NCI-H1092 treated with DMSO at 0.1 percent for 48 hours (cell line): ENCODE results near the gene GNGT1.
"Not testable (repeated sequence)": the region's sequence is repeated elsewhere in the genome, so short reads cannot be mapped to it uniquely, and the experiment has no call there.

Experiments
- DNase-seq: peaks from one replicate; lab custom pipeline; 2025; lab: John Stamatoyannopoulos, UW

The GNGT1 gene

GRCh38 chr7:93910076-93910994, 4.0 kb downstream of the GNGT1 start:
- DNase-seq = no peak

GRCh38 chr7:93911242-93911641, 4.9 kb downstream of the GNGT1 start:
- DNase-seq = not testable (repeated sequence)

DNA sequence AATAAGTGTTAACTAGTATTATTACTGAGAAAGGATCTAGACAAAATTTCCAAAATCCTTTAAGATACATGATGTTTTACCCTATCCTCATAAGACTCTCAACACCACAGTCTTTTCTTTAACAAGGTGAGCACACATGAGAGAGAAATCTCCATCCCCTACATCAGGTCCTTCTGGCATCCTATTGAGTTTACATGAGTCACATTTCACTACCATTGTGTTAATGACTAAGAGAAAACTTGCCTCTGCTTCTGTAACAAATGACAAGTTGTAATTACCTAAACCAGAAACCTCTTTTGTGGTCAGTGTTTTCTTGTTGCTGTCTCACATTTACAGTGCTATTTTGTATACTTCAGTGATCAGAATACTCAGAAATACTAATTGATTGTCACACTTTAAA, 5.3 kb downstream of the GNGT1 start:
- DNase-seq = not testable (repeated sequence)

- no peak for DNase-seq
These were observed 6.8 kb downstream of the GNGT1 start for GRCh38 chr7:93913197-93913596.

DNA sequence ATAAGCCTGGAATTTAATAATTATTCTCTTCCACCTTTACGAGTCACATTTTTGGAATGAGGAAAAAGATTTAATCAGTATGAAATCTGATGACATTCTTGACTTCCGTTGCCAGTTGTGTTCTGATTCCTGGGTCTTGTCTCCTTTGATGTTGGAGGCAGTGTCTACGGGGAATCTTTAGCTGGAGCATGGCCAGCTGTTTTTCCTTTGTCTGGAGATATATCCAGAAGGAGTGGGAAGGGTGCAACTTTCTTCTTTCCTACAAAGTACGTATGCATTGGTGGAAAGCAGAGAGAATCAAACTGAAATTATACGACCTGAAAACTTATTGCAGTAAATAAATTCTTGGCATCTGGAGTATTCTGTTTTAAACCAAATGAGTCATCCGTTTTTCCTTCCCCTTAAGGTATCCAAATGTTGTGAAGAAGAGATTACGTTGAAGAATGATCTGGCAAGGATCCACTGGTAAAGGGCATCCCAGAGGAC, 8.3 kb downstream of the GNGT1 start:
- DNase-seq = no peak

DNA sequence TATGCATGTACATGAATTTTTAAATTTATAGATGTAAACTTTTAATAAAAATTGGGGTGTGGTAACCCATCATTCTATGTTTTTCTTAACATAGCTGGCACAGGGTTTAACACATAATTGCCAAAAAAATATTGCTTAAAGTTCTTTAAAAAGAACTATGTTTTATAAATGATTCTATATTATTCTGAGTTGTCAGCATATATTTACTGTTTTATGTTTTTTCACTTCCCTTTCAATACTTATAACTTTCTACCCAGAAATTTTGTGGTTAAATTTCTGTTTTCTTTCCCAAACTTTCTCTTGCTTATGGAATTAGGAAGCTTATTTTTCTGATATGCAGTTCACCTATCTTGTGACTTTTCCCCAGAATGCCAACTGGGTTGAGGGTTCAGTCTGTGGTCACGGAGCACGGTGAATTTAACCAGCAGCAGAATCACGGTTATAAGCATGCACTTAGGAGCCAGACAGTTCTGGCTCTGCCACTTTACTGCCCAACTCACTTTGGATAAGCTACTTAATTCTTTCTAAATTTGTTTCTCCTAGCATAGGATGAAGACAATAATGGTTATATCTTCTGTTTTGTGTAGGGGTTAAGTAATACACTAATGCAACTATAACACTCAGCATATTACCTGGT, 9.0 kb downstream of the GNGT1 start:
- DNase-seq = not testable (repeated sequence)

GRCh38 chr7:93915888-93916287, 9.5 kb downstream of the GNGT1 start:
- DNase-seq = not testable (repeated sequence)

DNA sequence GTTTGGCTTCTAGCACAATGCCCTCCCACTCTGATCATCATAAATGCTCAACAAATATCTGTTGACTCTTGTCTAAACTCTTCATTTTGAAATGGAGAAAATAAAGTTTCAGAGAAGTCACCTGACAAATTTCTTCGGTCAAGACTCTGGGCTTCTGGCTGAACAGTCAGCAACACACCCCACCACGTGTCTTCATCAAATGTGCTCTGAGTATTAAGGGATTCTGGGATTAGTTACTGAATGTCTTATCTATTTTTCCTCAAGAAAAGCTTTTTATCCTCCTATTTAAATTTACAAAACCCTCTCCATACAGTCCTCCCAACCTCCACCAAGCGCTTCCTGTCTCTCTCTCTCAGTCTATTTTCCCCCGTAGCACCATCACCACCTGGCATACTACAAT, 9.9 kb downstream of the GNGT1 start:
- DNase-seq = not testable (repeated sequence)

DNA sequence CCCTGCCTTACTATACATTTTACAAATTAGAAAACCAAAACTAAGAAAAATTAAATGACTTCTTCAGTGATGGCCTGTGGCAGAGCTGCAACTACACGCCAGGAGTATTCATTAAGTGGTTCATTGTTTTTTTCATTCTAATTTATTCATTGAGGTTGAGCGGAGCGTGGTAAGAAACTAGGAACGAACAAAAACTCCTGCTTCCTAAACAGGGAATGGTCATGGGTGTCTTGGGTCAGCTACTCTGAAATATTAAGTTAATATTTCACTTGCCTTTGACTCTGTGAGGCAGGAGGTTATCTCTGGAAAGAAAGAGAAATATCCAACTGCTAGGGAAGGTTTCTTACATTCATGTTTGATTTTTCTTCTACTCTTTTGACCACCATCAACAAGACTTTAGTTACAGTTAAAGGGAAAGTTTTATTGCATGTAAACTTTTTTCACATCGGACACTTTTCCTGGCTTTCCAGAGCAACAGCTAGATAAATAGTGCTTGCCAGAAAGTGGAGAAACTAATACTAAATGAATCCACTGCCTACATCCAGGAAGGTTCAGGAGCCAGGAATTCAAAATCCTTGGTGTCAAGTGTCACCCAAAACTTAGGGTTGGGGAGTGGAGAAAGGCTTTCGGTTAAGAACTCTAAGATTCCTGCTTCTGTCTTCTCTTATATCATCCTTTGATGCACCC, 14.3 kb downstream of the GNGT1 start:
- no peak for DNase-seq

- no peak for DNase-seq
These were observed 14.8 kb downstream of the GNGT1 start for GRCh38 chr7:93921186-93921585.

DNA sequence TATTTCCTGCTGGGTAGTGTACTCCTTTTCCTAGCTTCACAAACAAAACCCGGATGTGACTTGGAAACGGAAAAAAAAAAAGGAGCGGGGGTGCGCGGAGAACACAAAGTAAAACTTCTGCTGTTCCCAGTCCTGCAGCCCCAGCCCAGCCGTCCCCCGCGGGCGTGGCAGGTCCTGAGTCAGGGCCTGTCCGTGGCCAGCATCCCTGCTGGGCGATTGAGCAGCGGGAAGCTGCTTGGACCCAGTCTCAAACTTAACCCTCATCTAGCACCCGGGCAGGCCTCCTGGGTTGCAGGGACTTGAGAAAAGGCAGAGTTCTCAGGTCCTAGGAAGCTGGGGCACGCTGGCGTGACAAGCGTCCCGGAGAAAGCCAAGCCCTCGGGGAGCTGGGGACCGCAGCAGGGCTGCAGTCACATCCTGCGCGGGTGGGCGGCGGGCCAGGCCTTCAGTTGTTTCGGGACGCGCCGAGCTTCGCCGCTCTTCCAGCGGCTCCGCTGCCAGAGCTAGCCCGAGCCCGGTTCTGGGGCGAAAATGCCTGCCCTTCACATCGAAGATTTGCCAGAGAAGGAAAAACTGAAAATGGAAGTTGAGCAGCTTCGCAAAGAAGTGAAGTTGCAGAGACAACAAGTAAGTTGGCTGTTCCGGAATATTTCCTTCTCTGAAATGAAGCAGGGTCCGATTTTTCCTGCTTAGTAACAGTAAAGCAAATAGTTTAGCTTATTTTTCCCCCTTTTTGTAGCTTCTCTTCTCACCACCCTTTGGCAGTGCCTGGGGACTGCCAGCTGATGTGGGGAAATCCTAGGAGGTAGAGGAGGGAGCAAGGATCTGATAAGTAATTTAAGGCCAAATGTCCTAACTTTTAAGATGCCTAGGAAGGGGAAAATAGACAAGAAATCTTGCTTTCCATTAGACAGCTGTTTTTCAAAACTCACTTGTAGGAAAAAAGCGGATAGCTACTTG, 15.5 kb downstream of the GNGT1 start, which contains the start of gene GNG11:
GNG11 (plus strand) TSS at position 129 of the 960 bp plus-strand sequence; CDS start at position 532, 403 bp downstream.
- peak; percentile 7 for DNase-seq

DNA sequence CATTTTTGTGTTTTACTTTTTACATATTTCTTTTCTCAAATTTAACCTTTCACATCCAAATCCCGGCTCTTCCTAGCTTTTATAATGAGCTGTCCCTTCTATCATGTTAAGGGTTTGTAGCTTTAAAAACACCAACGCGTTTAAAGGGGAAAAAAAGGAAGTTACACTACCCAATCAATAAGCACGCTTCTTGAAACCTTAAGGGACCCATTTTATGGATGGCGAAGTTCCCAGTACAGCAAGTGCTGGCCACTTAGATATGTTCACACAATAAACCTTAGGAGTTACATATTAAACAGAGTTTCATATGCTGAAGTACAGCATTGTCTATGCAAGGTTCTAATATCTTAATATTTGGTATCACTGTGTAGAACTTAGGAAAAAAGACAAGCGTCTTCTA, 16.9 kb downstream of the GNGT1 start:
- DNase-seq = no peak

- no peak for DNase-seq
These were observed 17.6 kb downstream of the GNGT1 start for GRCh38 chr7:93923942-93924341.

- no peak for DNase-seq
These were observed 20.4 kb downstream of the GNGT1 start for GRCh38 chr7:93926800-93927199.

GRCh38 chr7:93927585-93927984, 21.2 kb downstream of the GNGT1 start:
- DNase-seq = no peak

GRCh38 chr7:93931655-93932054, 25.3 kb downstream of the GNGT1 start:
- DNase-seq = no peak

DNA sequence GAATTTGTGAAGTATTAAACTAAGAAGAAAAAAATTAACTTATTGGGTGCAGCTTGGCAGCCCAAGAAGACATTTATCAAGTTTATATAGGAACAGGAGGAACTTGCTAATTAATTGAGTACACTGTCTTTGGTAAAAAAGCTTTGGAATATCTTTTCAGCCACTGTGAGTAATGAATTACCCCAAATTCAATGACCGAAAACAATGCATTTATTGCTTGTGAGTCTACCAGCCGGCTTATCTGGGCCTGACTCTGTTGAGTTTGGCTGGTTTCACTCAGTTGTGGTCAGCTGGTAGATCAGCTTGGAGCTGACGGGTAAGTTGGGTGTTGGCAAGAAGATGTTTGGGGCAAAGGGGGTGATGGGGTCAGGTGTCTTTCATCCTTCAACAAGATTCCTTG, 26.8 kb downstream of the GNGT1 start:
- no peak for DNase-seq

GRCh38 chr7:93935102-93935501, 28.7 kb downstream of the GNGT1 start:
- no peak for DNase-seq

- no peak for DNase-seq
These were observed 31.5 kb downstream of the GNGT1 start for GRCh38 chr7:93937818-93938217.

GRCh38 chr7:93938293-93938692, 31.9 kb downstream of the GNGT1 start:
- no peak for DNase-seq

DNA sequence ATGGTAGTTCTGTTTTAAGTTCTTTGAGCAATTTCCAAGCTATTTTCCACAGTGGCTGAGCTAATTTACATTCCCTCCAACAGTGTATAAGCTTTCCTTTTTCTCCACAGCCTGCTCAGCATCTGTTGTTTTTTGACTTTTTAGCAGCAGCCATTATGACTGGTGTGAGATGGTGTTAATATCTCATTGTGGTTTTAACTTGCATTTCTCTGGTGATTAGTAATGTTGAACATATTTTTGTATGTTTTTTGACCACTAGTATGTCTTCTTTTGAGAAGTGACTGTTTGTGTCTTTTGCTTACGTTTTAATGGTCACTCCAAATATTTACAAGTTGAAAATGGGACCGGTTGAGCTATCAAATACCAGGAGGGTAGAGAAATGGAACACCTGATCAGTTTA, 35.6 kb downstream of the GNGT1 start:
- no peak for DNase-seq
